ENCODE results near the gene ALDH3B2.

Gene ALDH3B2

DNA sequence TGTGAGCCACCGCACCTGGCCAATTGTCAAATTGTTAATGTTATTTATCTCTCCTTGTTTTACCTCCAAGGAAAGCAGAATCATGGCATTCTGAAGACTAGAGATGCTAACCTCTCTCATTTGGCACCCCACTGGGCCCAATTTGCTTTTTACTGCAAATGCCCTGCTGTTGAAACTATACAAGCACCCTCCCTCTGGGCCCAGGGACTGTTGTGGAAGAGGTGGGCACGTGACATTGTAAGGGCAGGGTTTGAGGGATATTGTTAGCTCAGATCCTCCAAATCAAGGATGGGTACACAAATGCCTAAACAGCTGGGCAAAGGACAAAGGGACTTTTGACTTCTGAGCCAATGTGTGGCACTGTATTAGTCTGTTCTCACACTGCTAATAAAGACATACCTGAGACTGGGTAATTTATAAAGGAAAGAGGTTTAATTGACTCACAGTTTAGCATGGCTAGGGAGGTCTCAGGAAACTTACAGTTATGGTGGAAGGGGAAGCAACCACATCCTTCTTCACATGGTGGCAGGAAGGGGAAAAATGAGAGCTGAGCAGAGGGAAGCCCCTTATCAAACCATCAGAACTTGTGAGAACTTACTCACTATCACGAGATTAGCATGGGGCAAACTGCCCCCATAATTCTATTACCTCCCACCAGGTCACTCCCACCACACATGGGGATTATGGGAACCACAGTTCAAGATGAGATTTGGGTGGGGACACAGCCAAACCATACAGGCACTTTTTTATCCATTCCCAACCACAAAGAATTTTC is 6.5 kb upstream of the ALDH3B2 start:
- Histone ChIP-seq H3K4me1 (ENCODE audit: insufficient read depth, low read length, poor library complexity, severe bottlenecking) (peaks cover 3% of the 10 kb centered on the region), H3F3A (ENCODE audit: low read depth) (no peaks in the 10 kb centered on the region), H3K9me2 (replicated peaks; ENCODE audit: low read depth, low read length) (no peaks in the 10 kb centered on the region), H4K20me1 (ENCODE audit: insufficient read depth, low read length, poor library complexity, severe bottlenecking) (no peaks in the 10 kb centered on the region), H3K4me3 (ENCODE audit: low read length, poor library complexity, severe bottlenecking) (no peak overlapping the region), H2AFZ (ENCODE audit: low read length) (no peak overlapping the region), H3K9ac (ENCODE audit: low read depth, low read length, poor library complexity, severe bottlenecking) (no peak overlapping the region), H3K36me3 (ENCODE audit: insufficient read depth, low read length) (no peaks in the 10 kb centered on the region), H3K4me2 (ENCODE audit: low read depth, low read length, poor library complexity, severe bottlenecking) (no peak overlapping the region), H3K9me3 (ENCODE audit: insufficient read depth, low read depth, low read length) (no peaks in the 10 kb centered on the region; the same call in 1 of the 2 replicates), H3K79me2 (ENCODE audit: insufficient read depth, low read length) (no peaks in the 10 kb centered on the region), H3K27me3 (ENCODE audit: insufficient read depth, low read length, poor library complexity, severe bottlenecking) (no peaks in the 10 kb centered on the region)
- no peak for TF ChIP-seq EZH2phosphoT487 (IDR thresholded peaks at IDR 0.05; ENCODE audit: borderline replicate concordance)
- TF ChIP-seq, protein P1, sequence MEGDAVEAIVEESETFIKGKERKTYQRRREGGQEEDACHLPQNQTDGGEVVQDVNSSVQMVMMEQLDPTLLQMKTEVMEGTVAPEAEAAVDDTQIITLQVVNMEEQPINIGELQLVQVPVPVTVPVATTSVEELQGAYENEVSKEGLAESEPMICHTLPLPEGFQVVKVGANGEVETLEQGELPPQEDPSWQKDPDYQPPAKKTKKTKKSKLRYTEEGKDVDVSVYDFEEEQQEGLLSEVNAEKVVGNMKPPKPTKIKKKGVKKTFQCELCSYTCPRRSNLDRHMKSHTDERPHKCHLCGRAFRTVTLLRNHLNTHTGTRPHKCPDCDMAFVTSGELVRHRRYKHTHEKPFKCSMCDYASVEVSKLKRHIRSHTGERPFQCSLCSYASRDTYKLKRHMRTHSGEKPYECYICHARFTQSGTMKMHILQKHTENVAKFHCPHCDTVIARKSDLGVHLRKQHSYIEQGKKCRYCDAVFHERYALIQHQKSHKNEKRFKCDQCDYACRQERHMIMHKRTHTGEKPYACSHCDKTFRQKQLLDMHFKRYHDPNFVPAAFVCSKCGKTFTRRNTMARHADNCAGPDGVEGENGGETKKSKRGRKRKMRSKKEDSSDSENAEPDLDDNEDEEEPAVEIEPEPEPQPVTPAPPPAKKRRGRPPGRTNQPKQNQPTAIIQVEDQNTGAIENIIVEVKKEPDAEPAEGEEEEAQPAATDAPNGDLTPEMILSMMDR (conservative IDR thresholded peaks at IDR 0.05; ENCODE audit: low read length): no peak

DNA sequence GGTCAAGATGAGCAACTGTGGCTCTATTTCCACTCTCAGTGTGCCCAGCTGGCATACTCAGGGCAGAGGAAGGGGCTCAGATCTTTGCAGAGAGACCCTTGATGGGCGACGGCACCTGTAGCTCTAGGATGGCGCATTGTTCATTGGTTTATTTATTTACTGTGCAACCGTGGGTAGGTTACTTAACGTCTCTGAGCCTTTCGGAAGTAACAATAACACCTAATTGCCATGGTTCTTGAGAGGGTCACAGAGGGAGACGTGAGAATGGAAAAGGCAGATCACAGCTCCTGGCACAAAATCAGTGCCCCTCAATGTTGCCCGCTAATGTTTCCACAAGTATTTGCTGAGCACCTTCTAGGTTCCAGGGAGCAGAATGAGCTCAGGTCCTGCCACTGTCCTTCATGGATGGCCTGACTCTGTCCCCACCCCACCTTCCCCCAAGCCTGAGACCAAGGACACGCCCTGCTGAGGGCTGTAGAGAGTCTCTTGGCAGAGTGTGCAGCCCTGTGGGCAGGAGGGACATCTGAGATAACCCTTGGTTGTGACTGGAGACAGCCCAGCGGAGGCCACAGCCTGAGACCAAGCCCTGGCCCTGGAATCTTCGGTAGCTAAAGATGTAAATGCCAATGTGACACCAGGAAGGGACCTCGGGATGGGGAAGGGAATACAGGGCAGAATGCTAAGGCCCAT is 780 bp upstream of the ALDH3B2 start:
- no peak overlapping the region for H3K9ac ChIP-seq (ENCODE audit: low read depth, low read length, poor library complexity, severe bottlenecking)
- no peak overlapping the region for H3K4me2 ChIP-seq (ENCODE audit: low read depth, low read length, poor library complexity, severe bottlenecking)
- no peaks in the 10 kb centered on the region for H3K27me3 ChIP-seq (ENCODE audit: insufficient read depth, low read length, poor library complexity, severe bottlenecking)
- H3K9me3 ChIP-seq (ENCODE audit: insufficient read depth, low read depth, low read length): no peaks in the 10 kb centered on the region
- no peaks in the 10 kb centered on the region for H4K20me1 ChIP-seq (ENCODE audit: insufficient read depth, low read length, poor library complexity, severe bottlenecking)
- TF ChIP-seq, protein P1 (conservative IDR thresholded peaks at IDR 0.05; ENCODE audit: low read length): no peak
- TF ChIP-seq EZH2phosphoT487 (IDR thresholded peaks at IDR 0.05; ENCODE audit: borderline replicate concordance): no peak
- no peak overlapping the region for H3K4me3 ChIP-seq (ENCODE audit: low read length, poor library complexity, severe bottlenecking)
- H3F3A ChIP-seq (ENCODE audit: low read depth): no peaks in the 10 kb centered on the region
- no peaks in the 10 kb centered on the region for H3K36me3 ChIP-seq (ENCODE audit: insufficient read depth, low read length)
- no peak overlapping the region for H2AFZ ChIP-seq (ENCODE audit: low read length)
- no peaks in the 10 kb centered on the region for H3K79me2 ChIP-seq (ENCODE audit: insufficient read depth, low read length)
- H3K4me1 ChIP-seq (ENCODE audit: insufficient read depth, low read length, poor library complexity, severe bottlenecking): no peaks in the 10 kb centered on the region
- H3K9me2 ChIP-seq (replicated peaks; ENCODE audit: low read depth, low read length): no peaks in the 10 kb centered on the region

DNA sequence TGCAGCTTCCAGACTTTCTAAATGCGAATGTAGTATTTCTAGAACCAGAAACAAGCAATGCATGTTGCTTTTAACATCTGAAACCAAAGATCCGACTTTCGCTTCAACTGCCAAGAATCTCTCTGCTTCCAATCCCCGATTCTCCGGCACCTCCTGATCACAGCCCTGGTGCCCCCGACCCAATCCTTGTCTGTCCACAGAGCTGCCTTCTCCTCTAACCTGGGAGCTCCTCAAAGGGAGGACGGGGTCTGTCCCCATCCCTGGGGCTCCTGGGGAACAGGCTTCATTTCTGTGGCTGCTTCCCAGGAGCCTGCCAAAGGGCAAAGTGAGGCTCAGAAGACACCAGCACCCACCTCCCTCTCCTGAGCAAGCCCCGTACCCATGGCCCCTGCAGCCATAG is 521 bp downstream of the ALDH3B2 start:
- H4K20me1 ChIP-seq (ENCODE audit: insufficient read depth, low read length, poor library complexity, severe bottlenecking): no peaks in the 10 kb centered on the region
- no peaks in the 10 kb centered on the region for H3F3A ChIP-seq (ENCODE audit: low read depth)
- no peaks in the 10 kb centered on the region for H3K9me3 ChIP-seq (ENCODE audit: insufficient read depth, low read depth, low read length)
- H3K27me3 ChIP-seq (ENCODE audit: insufficient read depth, low read length, poor library complexity, severe bottlenecking): no peaks in the 10 kb centered on the region
- H3K4me2 ChIP-seq (ENCODE audit: low read depth, low read length, poor library complexity, severe bottlenecking): no peak overlapping the region
- H3K36me3 ChIP-seq (ENCODE audit: insufficient read depth, low read length): no peaks in the 10 kb centered on the region
- no peaks in the 10 kb centered on the region for H3K79me2 ChIP-seq (ENCODE audit: insufficient read depth, low read length)
- no peak for TF ChIP-seq EZH2phosphoT487 (IDR thresholded peaks at IDR 0.05; ENCODE audit: borderline replicate concordance)
- TF ChIP-seq, protein P1 (conservative IDR thresholded peaks at IDR 0.05; ENCODE audit: low read length): no peak
- no peaks in the 10 kb centered on the region for H3K4me1 ChIP-seq (ENCODE audit: insufficient read depth, low read length, poor library complexity, severe bottlenecking)
- no peaks in the 10 kb centered on the region for H3K9me2 ChIP-seq (replicated peaks; ENCODE audit: low read depth, low read length)
- H2AFZ ChIP-seq (ENCODE audit: low read length): no peak overlapping the region
- H3K9ac ChIP-seq (ENCODE audit: low read depth, low read length, poor library complexity, severe bottlenecking): no peak overlapping the region
- no peak overlapping the region for H3K4me3 ChIP-seq (ENCODE audit: low read length, poor library complexity, severe bottlenecking)
